Psoas muscle (tissue), 8 donors: ENCODE results near the gene CRIP3. TPM values are rescaled to one million over a fixed set of nuclear protein-coding genes. Genes with fewer than 3 reads are reported as not detected.

ENCODE experiments used
- ATAC-seq, 4 donors: fragments of 200-7000 bp; cut with Tn5 transposase; one replicate each; pipeline ENCODE4 v1.9.1; 2020; ENCODE audit warnings: moderate library complexity in 3 of 4, mild to moderate bottlenecking in 2 of 4
- DNase-seq, 2 donors: peaks; one replicate each; pipeline ENCODE4 v3.0.0-alpha.2; 2020
- H3K27ac ChIP-seq: fragments of 200-600 bp; one replicate; pipeline ENCODE4 v1.8.0; 2022
- H3K27me3 ChIP-seq, 3 donors: fragments of 200-600 bp in 1 of 3; one replicate each; pipeline versions ENCODE4 v1.6.1 to v1.8.0; 2013 to 2022; ENCODE audit warnings: low read length in 2 of 3, mild to moderate bottlenecking in 2 of 3, moderate library complexity in 1 of 3; ENCODE audit not compliant: insufficient read depth in 3 of 3
- H3K36me3 ChIP-seq, 2 donors: fragments of 200-600 bp in 1 of 2; one replicate each; pipeline versions ENCODE4 v1.6.1 to v1.8.0; 2013 to 2022; ENCODE audit warnings: low read depth in 1 of 2, mild to moderate bottlenecking in 1 of 2, moderate library complexity in 1 of 2; ENCODE audit not compliant: insufficient read depth in 1 of 2
- H3K4me1 ChIP-seq: fragments of 200-600 bp; one replicate; pipeline ENCODE4 v1.8.0; 2022
- H3K4me3 ChIP-seq: fragments of 200-600 bp; one replicate; pipeline ENCODE4 v1.8.0; 2022; ENCODE audit warnings: mild to moderate bottlenecking
- H3K9me3 ChIP-seq: fragments of 200-600 bp; one replicate; pipeline ENCODE4 v1.8.0; 2022
- WGBS, 3 donors: extraction: QIAGEN DNeasy Blood & Tissue Kit; methylation state at CpG; one replicate each; pipeline versions ENCODE4 v1.1.6 to v1.1.7; 2013; 5-methylcytosine and 5-hydroxymethylcytosine counted together
- intact Hi-C, 2 donors: fragments of 100-400 bp; cut with DNase I; formaldehyde crosslinking; loops; one replicate each; pipeline versions ENCODE4 v1.11.0 to v1.14.2; 2022
- polyA plus RNA-seq, 3 donors: library from polyadenylated mRNA; stranded (reverse); fragments of 200-250 nt; gene quantifications; one replicate each; pipeline ENCODE4 v1.2.3, GENCODE V29; 2013
- total RNA-seq, 4 donors: library from RNA; stranded (reverse); fragmentation: NEBNext Ultra II Directional in 2 of 4; extraction: Animal tissue kit (Norgen Biotek cat#: 25700) in 2 of 4; gene quantifications; one replicate each; pipeline versions ENCODE4 v1.2.1 to v1.2.4, GENCODE V29; 2021 to 2023
- TF ChIP-seq, protein P1 (sequence below): fragments of 200-600 bp; IDR thresholded peaks from one replicate; pipeline ENCODE4 v1.8.0; 2022; ENCODE audit warnings: antibody characterized with exemption
- donor health status: healthy with polysubstance abuse.
- donor health status: DM: no; HTN: no; CAD: no; lungs with moderate emphysema.
- donor health status: Bipolar disorder and iron deficiency.
- donor health status: healthy.
- donor health status: DM: yes; HTN: yes; CAD: no.
- donor health status: DM: no; HTN: no; CAD: no.
- donor health status: DM: no; HTN: no; CAD: no.
- donor health status: DM: yes; HTN: yes; CAD: no.

The CRIP3 gene
- total and polyA plus RNA-seq, 7 donors: 0.05 to 0.47 (median 0.12) TPM; not detected in 3

DNA sequence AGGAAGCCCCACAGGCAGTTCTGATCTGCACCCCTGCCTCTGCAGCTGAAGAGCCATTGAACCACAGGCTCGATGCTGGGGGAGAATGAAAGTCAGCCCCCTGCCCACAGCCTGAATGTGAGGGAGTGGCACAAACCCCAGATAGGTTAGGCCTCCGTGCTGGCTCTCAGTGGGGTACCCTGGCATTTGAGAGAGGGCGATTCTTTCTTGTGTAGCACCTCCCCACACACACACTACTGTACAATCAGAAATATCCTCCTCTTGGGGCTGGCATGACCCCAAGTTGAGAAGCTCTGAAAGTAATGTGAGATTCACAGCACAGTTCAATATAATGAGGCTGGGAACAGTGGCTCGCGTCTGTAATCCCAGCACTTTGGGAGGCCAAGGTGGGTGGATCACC lies 47.4 kb downstream of the CRIP3 start:
- no peak for ATAC-seq
- intact Hi-C loops: no loop called here
- no peaks in the 10 kb centered on the region for H3K4me1 ChIP-seq
- H3K36me3 ChIP-seq: no peaks in the 10 kb centered on the region
- no peaks in the 10 kb centered on the region for H3K27me3 ChIP-seq
- WGBS, 3 donors: 70 to 85% (median 82%) methylated on average over 5 of the region's 5 CpGs
- H3K9me3 ChIP-seq: no peaks in the 10 kb centered on the region
- TF ChIP-seq, protein P1, sequence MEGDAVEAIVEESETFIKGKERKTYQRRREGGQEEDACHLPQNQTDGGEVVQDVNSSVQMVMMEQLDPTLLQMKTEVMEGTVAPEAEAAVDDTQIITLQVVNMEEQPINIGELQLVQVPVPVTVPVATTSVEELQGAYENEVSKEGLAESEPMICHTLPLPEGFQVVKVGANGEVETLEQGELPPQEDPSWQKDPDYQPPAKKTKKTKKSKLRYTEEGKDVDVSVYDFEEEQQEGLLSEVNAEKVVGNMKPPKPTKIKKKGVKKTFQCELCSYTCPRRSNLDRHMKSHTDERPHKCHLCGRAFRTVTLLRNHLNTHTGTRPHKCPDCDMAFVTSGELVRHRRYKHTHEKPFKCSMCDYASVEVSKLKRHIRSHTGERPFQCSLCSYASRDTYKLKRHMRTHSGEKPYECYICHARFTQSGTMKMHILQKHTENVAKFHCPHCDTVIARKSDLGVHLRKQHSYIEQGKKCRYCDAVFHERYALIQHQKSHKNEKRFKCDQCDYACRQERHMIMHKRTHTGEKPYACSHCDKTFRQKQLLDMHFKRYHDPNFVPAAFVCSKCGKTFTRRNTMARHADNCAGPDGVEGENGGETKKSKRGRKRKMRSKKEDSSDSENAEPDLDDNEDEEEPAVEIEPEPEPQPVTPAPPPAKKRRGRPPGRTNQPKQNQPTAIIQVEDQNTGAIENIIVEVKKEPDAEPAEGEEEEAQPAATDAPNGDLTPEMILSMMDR: no peak
- no peak overlapping the region for H3K27ac ChIP-seq
- no peak overlapping the region for H3K4me3 ChIP-seq
- peak in 1 of 2 donors; percentile 6 for DNase-seq

DNA sequence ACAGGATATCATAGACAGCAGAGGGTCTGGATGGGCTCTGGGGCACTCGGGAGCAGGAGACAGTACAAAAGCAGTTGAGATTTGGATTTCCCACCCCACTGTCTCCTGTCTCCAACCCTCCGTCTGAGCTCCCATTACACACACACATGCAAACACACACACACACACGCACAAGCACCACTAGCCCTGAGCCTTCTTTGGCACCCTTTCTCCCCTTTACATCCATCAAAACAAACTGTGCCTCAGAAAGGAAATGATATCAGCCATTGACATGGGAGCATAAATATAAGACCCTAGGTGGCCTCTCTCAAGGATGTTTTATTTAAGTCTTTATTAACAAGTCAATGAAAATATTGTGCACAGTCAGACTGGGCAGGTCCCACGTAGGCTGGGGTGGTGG lies 47.8 kb downstream of the CRIP3 start:
- no peak overlapping the region for H3K27ac ChIP-seq
- DNase-seq (no peak), ATAC-seq (no peak)
- TF ChIP-seq, protein P1: no peak
- no peaks in the 10 kb centered on the region for H3K36me3 ChIP-seq
- intact Hi-C loops: no loop called here
- no peaks in the 10 kb centered on the region for H3K9me3 ChIP-seq
- H3K4me1 ChIP-seq: no peaks in the 10 kb centered on the region
- 72 to 80% (median 77%) methylated on average over 4 of the region's 4 CpGs for WGBS, 3 donors
- no peak overlapping the region for H3K4me3 ChIP-seq
- H3K27me3 ChIP-seq: no peaks in the 10 kb centered on the region

DNA sequence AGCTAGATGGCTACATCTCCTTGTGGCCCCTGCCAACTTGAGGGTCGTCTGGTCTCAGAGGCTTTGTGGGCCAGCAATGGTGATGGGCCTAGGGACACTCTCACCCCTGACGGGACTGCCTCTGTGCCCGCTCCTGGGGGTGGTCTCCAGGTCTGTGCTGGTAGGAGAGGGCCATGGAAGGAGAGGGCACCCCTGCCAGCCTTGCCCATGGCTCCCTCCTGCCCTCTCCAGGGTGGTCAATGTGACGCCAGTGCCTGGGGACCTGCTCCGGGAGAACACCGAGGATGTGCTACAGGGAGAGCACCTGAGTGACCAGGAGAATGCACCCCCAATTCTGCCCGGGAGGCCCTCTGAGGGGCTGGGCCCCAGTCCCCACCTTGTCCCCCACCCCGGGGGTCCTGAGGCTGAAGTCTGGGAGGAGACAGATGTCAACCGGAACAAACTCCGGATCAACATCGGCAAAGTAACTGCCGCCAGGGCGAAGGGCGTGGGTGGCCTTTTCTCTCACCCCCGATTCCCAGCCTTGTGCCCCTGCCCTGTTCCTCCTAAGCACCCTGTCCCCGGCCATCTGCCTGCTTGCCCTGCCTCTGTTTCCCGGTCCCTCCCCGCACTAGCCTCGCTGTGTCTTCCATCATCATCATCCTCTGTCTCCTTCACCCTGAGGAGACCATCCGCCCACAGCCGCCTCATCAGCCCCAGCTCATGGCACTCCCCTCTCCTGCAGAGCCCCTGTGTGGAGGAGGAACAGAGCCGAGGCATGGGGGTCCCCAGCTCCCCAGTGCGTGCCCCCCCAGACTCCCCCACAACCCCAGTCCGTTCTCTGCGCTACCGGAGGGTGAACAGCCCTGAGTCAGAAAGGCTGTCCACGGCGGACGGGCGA lies 49.6 kb downstream of the CRIP3 start:
- intact Hi-C loops: no loop called here
- no peak for ATAC-seq
- peak in 1 of 2 donors; percentile 22 for DNase-seq
- TF ChIP-seq, protein P1: no peak
- 86 to 91% (median 87%) methylated on average over 30 of the region's 30 CpGs for WGBS, 3 donors
- no peak overlapping the region for H3K4me3 ChIP-seq
- no peaks in the 10 kb centered on the region for H3K9me3 ChIP-seq
- no peak overlapping the region for H3K27ac ChIP-seq
- no peaks in the 10 kb centered on the region for H3K27me3 ChIP-seq
- no peaks in the 10 kb centered on the region for H3K4me1 ChIP-seq
- H3K36me3 ChIP-seq: no peaks in the 10 kb centered on the region

DNA sequence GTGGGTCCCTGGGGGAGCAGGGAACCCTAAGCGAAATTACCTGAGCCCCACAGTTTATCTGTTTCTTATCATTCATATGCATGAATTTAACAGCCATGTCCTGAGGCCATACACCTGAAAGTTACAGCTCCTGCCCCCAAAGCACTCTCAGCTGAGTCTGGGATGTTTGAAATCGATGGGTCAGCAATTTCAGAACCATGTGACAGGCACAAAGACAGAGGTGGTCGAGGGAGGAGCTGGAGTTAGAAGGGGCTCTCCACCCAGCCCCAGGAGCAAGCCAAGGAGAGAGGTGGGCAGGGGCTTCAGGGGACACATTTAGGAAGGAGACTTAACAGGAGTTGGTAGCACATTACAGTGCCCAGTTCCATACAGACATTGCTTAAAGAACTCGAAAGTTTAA lies 50.4 kb downstream of the CRIP3 start:
- H3K9me3 ChIP-seq: no peaks in the 10 kb centered on the region
- intact Hi-C loops: no loop called here
- H3K4me3 ChIP-seq: no peak overlapping the region
- no peaks in the 10 kb centered on the region for H3K4me1 ChIP-seq
- H3K27me3 ChIP-seq: peaks cover 0 to 1% (median 0%) of the 10 kb centered on the region in 3 donors
- no peak for DNase-seq
- no peak overlapping the region for H3K27ac ChIP-seq
- TF ChIP-seq, protein P1: no peak
- 66 to 77% (median 71%) methylated on average over 4 of the region's 4 CpGs for WGBS, 3 donors
- ATAC-seq: no peak
- no peaks in the 10 kb centered on the region for H3K36me3 ChIP-seq
